Stimulated activated memory B cell treated with anti-CD40 and anti-IgM and Interleukin-4, amounts not matched to agents 10 μg/mL and 1 μg/mL and 100 μg/mL, for 72 hours (primary cell): ENCODE results near the gene HAND2.
A peak's percentile ranks its signal among the peaks of the same experiment; 100 is the strongest.

Experiments used
- ATAC-seq: fragments of 150-1000 bp; cut with Tn5 transposase; 2 replicates; pipeline ENCODE4 v1.10.0; 2021
- H3K27ac Mint-ChIP-seq: one replicate; pipeline ENCODE4 v1.8.0; 2022; ENCODE audit warnings: mild to moderate bottlenecking, mixed read lengths
- H3K27me3 Mint-ChIP-seq: one replicate; pipeline ENCODE4 v1.8.0; 2022; ENCODE audit warnings: mixed read lengths
- H3K36me3 Mint-ChIP-seq: one replicate; pipeline ENCODE4 v1.8.0; 2022; ENCODE audit warnings: mixed read lengths
- H3K4me1 Mint-ChIP-seq: one replicate; pipeline ENCODE4 v1.8.0; 2022; ENCODE audit warnings: mixed read lengths
- H3K4me3 Mint-ChIP-seq: one replicate; pipeline ENCODE4 v1.8.0; 2022; ENCODE audit warnings: mild to moderate bottlenecking, moderate library complexity, mixed read lengths
- H3K9me3 Mint-ChIP-seq: one replicate; pipeline ENCODE4 v1.8.0; 2022; ENCODE audit warnings: mixed read lengths

Gene HAND2

GRCh38 chr4:173529477-173530325, at the start of gene HAND2:
Gene HAND2 (minus strand): TSS chr4:173530229. CDS start chr4:173529289, 940 bp downstream.
- H3K4me1 Mint-ChIP-seq = no peaks in the 10 kb centered on the region
- peaks cover 3% of the 10 kb centered on the region for H3K9me3 Mint-ChIP-seq
- H3K36me3 Mint-ChIP-seq = peaks cover 5% of the 10 kb centered on the region
- peaks cover 95% of the 10 kb centered on the region for H3K27me3 Mint-ChIP-seq
- no peak within 1 kb of the TSS for H3K27ac Mint-ChIP-seq
- ATAC-seq = no peak
- H3K4me3 Mint-ChIP-seq = peak within 1 kb of the TSS; percentile 46

- Mint-ChIP-seq H3K4me1 (no peaks in the 10 kb centered on the region), H3K27me3 (peaks cover 9% of the 10 kb centered on the region), H3K36me3 (no peaks in the 10 kb centered on the region)
Observed at GRCh38 chr4:173578956-173579355, 48.9 kb upstream of the HAND2 start.

GRCh38 chr4:173577963-173578362, 47.9 kb upstream of the HAND2 start:
- H3K27ac Mint-ChIP-seq = no peak overlapping the region
- H3K9me3 Mint-ChIP-seq = no peaks in the 10 kb centered on the region
- H3K4me3 Mint-ChIP-seq = no peak overlapping the region
- H3K27me3 Mint-ChIP-seq = peaks cover 9% of the 10 kb centered on the region
- no peak for ATAC-seq
- H3K4me1 Mint-ChIP-seq = no peaks in the 10 kb centered on the region
- H3K36me3 Mint-ChIP-seq = no peaks in the 10 kb centered on the region

More at GRCh38 chr4:173578956-173579355, 48.9 kb upstream of the HAND2 start:
- Mint-ChIP-seq H3K9me3 (peaks cover 3% of the 10 kb centered on the region), H3K27ac (no peak overlapping the region), H3K4me3 (no peak overlapping the region)
- ATAC-seq = no peak

GRCh38 chr4:173575482-173576152, 45.6 kb upstream of the HAND2 start:
- Mint-ChIP-seq H3K27ac (no peak overlapping the region), H3K9me3 (no peaks in the 10 kb centered on the region), H3K27me3 (peaks cover 9% of the 10 kb centered on the region), H3K4me3 (no peak overlapping the region), H3K36me3 (no peaks in the 10 kb centered on the region), H3K4me1 (no peaks in the 10 kb centered on the region)
- no peak for ATAC-seq

- H3K4me1 Mint-ChIP-seq = no peaks in the 10 kb centered on the region
- no peak overlapping the region for H3K4me3 Mint-ChIP-seq
- H3K27me3 Mint-ChIP-seq = peaks cover 15% of the 10 kb centered on the region
- H3K9me3 Mint-ChIP-seq = no peaks in the 10 kb centered on the region
- no peak overlapping the region for H3K27ac Mint-ChIP-seq
- H3K36me3 Mint-ChIP-seq = no peaks in the 10 kb centered on the region
- no peak for ATAC-seq
Observed at GRCh38 chr4:173573725-173574124, 43.7 kb upstream of the HAND2 start.

- Mint-ChIP-seq H3K4me3 (no peak overlapping the region), H3K36me3 (no peaks in the 10 kb centered on the region), H3K27me3 (peaks cover 14% of the 10 kb centered on the region), H3K4me1 (no peaks in the 10 kb centered on the region), H3K9me3 (no peaks in the 10 kb centered on the region), H3K27ac (no peak overlapping the region)
- no peak for ATAC-seq
Observed at GRCh38 chr4:173573286-173573685, 43.3 kb upstream of the HAND2 start.

GRCh38 chr4:173572493-173573129, 42.6 kb upstream of the HAND2 start:
- H3K36me3 Mint-ChIP-seq = no peaks in the 10 kb centered on the region
- no peak for ATAC-seq
- H3K4me1 Mint-ChIP-seq = no peaks in the 10 kb centered on the region
- H3K9me3 Mint-ChIP-seq = no peaks in the 10 kb centered on the region
- H3K4me3 Mint-ChIP-seq = no peak overlapping the region
- H3K27ac Mint-ChIP-seq = no peak overlapping the region
- H3K27me3 Mint-ChIP-seq = peaks cover 7% of the 10 kb centered on the region

- Mint-ChIP-seq H3K9me3 (no peaks in the 10 kb centered on the region), H3K27me3 (peaks cover 6% of the 10 kb centered on the region), H3K27ac (no peak overlapping the region), H3K4me1 (no peaks in the 10 kb centered on the region), H3K36me3 (no peaks in the 10 kb centered on the region), H3K4me3 (no peak overlapping the region)
- ATAC-seq = no peak
Observed at GRCh38 chr4:173571620-173572019, 41.6 kb upstream of the HAND2 start.

GRCh38 chr4:173565281-173565680, 35.3 kb upstream of the HAND2 start:
- Mint-ChIP-seq H3K4me1 (no peaks in the 10 kb centered on the region), H3K36me3 (no peaks in the 10 kb centered on the region), H3K9me3 (no peaks in the 10 kb centered on the region), H3K27me3 (peaks cover 16% of the 10 kb centered on the region), H3K27ac (no peak overlapping the region), H3K4me3 (no peak overlapping the region)
- no peak for ATAC-seq

GRCh38 chr4:173564461-173564860, 34.4 kb upstream of the HAND2 start:
- H3K4me3 Mint-ChIP-seq = no peak overlapping the region
- peaks cover 15% of the 10 kb centered on the region for H3K27me3 Mint-ChIP-seq
- ATAC-seq = no peak
- no peaks in the 10 kb centered on the region for H3K36me3 Mint-ChIP-seq
- no peaks in the 10 kb centered on the region for H3K9me3 Mint-ChIP-seq
- no peak overlapping the region for H3K27ac Mint-ChIP-seq
- no peaks in the 10 kb centered on the region for H3K4me1 Mint-ChIP-seq

- Mint-ChIP-seq H3K36me3 (no peaks in the 10 kb centered on the region), H3K27ac (no peak overlapping the region), H3K4me1 (no peaks in the 10 kb centered on the region), H3K9me3 (no peaks in the 10 kb centered on the region), H3K4me3 (no peak overlapping the region), H3K27me3 (peaks cover 9% of the 10 kb centered on the region)
- ATAC-seq = no peak
Observed at GRCh38 chr4:173560896-173561295, 30.9 kb upstream of the HAND2 start.

GRCh38 chr4:173556398-173557131, 26.5 kb upstream of the HAND2 start:
- Mint-ChIP-seq H3K36me3 (no peaks in the 10 kb centered on the region), H3K9me3 (no peaks in the 10 kb centered on the region), H3K4me1 (no peaks in the 10 kb centered on the region), H3K27ac (no peak overlapping the region), H3K27me3 (no peaks in the 10 kb centered on the region), H3K4me3 (no peak overlapping the region)
- no peak for ATAC-seq

GRCh38 chr4:173547889-173548288, 17.9 kb upstream of the HAND2 start:
- Mint-ChIP-seq H3K4me3 (no peak overlapping the region), H3K9me3 (peaks cover 2% of the 10 kb centered on the region), H3K27ac (no peak overlapping the region), H3K36me3 (no peaks in the 10 kb centered on the region), H3K4me1 (no peaks in the 10 kb centered on the region), H3K27me3 (peaks cover 44% of the 10 kb centered on the region)
- ATAC-seq = no peak

GRCh38 chr4:173546776-173547175, 16.7 kb upstream of the HAND2 start:
- Mint-ChIP-seq H3K36me3 (no peaks in the 10 kb centered on the region), H3K27ac (no peak overlapping the region), H3K4me1 (no peaks in the 10 kb centered on the region), H3K27me3 (peaks cover 44% of the 10 kb centered on the region), H3K9me3 (peaks cover 2% of the 10 kb centered on the region), H3K4me3 (no peak overlapping the region)
- ATAC-seq = no peak

GRCh38 chr4:173545440-173545839, 15.4 kb upstream of the HAND2 start:
- Mint-ChIP-seq H3K27ac (no peak overlapping the region), H3K4me1 (no peaks in the 10 kb centered on the region), H3K27me3 (peaks cover 44% of the 10 kb centered on the region), H3K4me3 (no peak overlapping the region), H3K9me3 (no peaks in the 10 kb centered on the region), H3K36me3 (no peaks in the 10 kb centered on the region)
- no peak for ATAC-seq
